EH (cell line): ENCODE measurements around the gene DTX3L.
A peak's percentile ranks its signal among the peaks of the same experiment; 100 is the strongest.

ENCODE experiments used
- DNase-seq: peaks from one replicate; pipeline ENCODE4 v3.0.0-alpha.2; 2015; ENCODE audit warnings: low read depth

The DTX3L gene

GRCh38 chr3:122606330-122606729 lies 42.2 kb downstream of the DTX3L start:
- DNase-seq: no peak

- DNase-seq: no peak
Measured at GRCh38 chr3:122608916-122609315, 44.8 kb downstream of the DTX3L start.

- peak; percentile 85 for DNase-seq
Measured at GRCh38 chr3:122609798-122610559, 45.8 kb downstream of the DTX3L start.

GRCh38 chr3:122612696-122613095 lies 48.6 kb downstream of the DTX3L start:
- DNase-seq: no peak

- no peak for DNase-seq
Measured at GRCh38 chr3:122615303-122615702, 51.2 kb downstream of the DTX3L start.

DNA sequence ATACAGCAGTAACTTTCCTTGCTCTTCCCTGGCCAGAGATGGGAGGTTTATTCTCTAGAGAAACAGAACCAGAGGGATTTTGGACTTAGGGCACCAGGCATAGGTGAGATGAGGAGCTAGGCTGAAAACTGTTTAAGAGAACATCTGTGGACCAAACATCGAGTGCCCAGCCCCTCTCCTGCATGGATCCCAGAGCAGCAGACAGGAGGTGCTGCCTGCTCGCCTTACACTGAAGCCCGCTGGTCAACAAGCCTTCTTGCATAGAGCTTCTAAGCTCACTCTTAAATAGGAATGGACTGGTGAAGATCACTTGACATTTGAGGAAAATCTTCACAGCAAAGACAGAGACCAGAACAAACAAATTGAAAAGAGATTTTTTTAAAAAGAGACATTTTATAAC lies 54.5 kb downstream of the DTX3L start:
- DNase-seq: no peak

GRCh38 chr3:122619040-122619439 lies 54.9 kb downstream of the DTX3L start:
- peak; percentile 5 for DNase-seq

DNA sequence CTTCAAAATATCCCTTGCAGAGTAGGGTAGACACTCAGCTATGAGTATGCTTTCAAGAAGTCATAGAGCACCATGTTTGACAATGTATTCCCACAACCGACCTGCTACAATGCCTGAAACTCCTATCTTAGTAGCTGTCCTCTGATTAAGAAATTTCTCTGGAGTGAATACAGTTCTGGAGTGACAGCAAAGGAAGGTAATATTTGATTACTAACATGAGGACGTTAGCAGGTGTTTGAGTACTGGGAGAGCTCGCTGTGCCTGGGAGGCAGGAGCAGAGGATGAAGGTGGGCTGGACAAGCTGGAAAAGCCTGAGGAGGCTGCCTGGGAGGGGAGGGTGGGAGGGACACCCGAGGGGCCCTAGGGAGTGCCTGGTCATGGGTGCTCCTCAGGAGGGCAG lies 56.3 kb downstream of the DTX3L start:
- DNase-seq: no peak

GRCh38 chr3:122621112-122621511 lies 57.0 kb downstream of the DTX3L start:
- no peak for DNase-seq

- DNase-seq: no peak
Measured at GRCh38 chr3:122623031-122623829, 59.1 kb downstream of the DTX3L start.
